Measurements from ENCODE around the gene SUN3.

GRCh38 chr7:48063985-48064384 lies 35.1 kb upstream of the SUN3 start:
- no peak for TF ChIP-seq CTCF (IDR thresholded peaks at IDR 0.05)
- TF ChIP-seq EZH2 (IDR thresholded peaks at IDR 0.05) = no peak

All from neural progenitor cell (in vitro differentiated cells).